HPDE6-E6E7 (cell line): ENCODE results near the gene RIMBP2.

ENCODE experiments used
- DNase-seq: peaks from one replicate; pipeline ENCODE4 v3.0.0; 2011; ENCODE audit warnings: missing footprints; ENCODE audit errors: extremely low spot score

The RIMBP2 gene

GRCh38 chr12:130463818-130464670 is 252.1 kb downstream of the RIMBP2 start:
- DNase-seq, result no peak

- no peak for DNase-seq
Measured at GRCh38 chr12:130463275-130463658, 252.8 kb downstream of the RIMBP2 start.

GRCh38 chr12:130462558-130463274 is 253.4 kb downstream of the RIMBP2 start:
- no peak for DNase-seq

GRCh38 chr12:130461839-130462557 is 254.1 kb downstream of the RIMBP2 start:
- DNase-seq, result no peak

- no peak for DNase-seq
Measured at GRCh38 chr12:130461447-130461815, 254.7 kb downstream of the RIMBP2 start.

- no peak for DNase-seq
Measured at GRCh38 chr12:130460611-130461446, 255.3 kb downstream of the RIMBP2 start.

- DNase-seq, result no peak
Measured at GRCh38 chr12:130459916-130460315, 256.2 kb downstream of the RIMBP2 start.

GRCh38 chr12:130458341-130458740 is 257.8 kb downstream of the RIMBP2 start:
- DNase-seq, result no peak

GRCh38 chr12:130457215-130457614 is 258.9 kb downstream of the RIMBP2 start:
- DNase-seq, result peak; percentile 12

GRCh38 chr12:130456375-130457199 is 259.5 kb downstream of the RIMBP2 start:
- DNase-seq, result no peak

GRCh38 chr12:130455161-130455560 is 260.9 kb downstream of the RIMBP2 start:
- DNase-seq, result no peak

GRCh38 chr12:130454296-130454695 is 261.8 kb downstream of the RIMBP2 start:
- no peak for DNase-seq

GRCh38 chr12:130452546-130452945 is 263.6 kb downstream of the RIMBP2 start:
- DNase-seq, result no peak

GRCh38 chr12:130451001-130451930 is 264.8 kb downstream of the RIMBP2 start:
- DNase-seq, result no peak

- DNase-seq, result no peak
Measured at GRCh38 chr12:130449291-130449690, 266.8 kb downstream of the RIMBP2 start.

GRCh38 chr12:130448044-130448821 is 267.9 kb downstream of the RIMBP2 start:
- DNase-seq, result no peak

- no peak for DNase-seq
Measured at GRCh38 chr12:130447655-130447965, 268.5 kb downstream of the RIMBP2 start.

- no peak for DNase-seq
Measured at GRCh38 chr12:130446846-130447654, 269.0 kb downstream of the RIMBP2 start.
